ENCODE measurements around the gene GPD1.

GRCh38 chr12:50112456-50113218, 8.8 kb downstream of the GPD1 start:
- TF ChIP-seq CTCF (conservative IDR thresholded peaks at IDR 0.05 in 1 of 2, IDR thresholded peaks at IDR 0.05 in 1 of 2; ENCODE audit: extremely low read depth in 1 of 2, insufficient read depth in 1 of 2, low read depth in 1 of 2, low read length in 2 of 2), result no peak
- no peak for TF ChIP-seq EZH2 (IDR thresholded peaks at IDR 0.05; ENCODE audit: borderline replicate concordance, low read length)

Data from mammary epithelial cell (primary cell).